Stimulated activated effector memory CD8-positive, alpha-beta T cell treated with anti-CD3 and anti-CD28 coated beads, Interleukin-12 subunit alpha, Interleukin-12 subunit beta, amount 100 ng/mL, for 72 hours (primary cell): ENCODE measurements around the gene FAM210A.
"Not testable (repeated sequence)": the region's sequence is repeated elsewhere in the genome, so short reads cannot be mapped to it uniquely, and the experiment has no call there.

Source experiments
- ATAC-seq: fragments of 150-1000 bp; cut with Tn5 transposase; 2 replicates; pipeline ENCODE4 v1.10.0; 2021
- DNase-seq, 2 donors: peaks; one replicate each; pipeline ENCODE4 v3.0.0; 2021 to 2022; ENCODE audit warnings: low spot score in 2 of 2
- H3K27ac Mint-ChIP-seq: one replicate; pipeline ENCODE4 v1.8.0; 2022; ENCODE audit warnings: mild to moderate bottlenecking, mixed read lengths
- H3K36me3 Mint-ChIP-seq: one replicate; pipeline ENCODE4 v1.8.0; 2022; ENCODE audit warnings: mild to moderate bottlenecking, mixed read lengths
- H3K4me1 Mint-ChIP-seq: one replicate; pipeline ENCODE4 v1.8.0; 2022; ENCODE audit warnings: mixed read lengths
- H3K4me3 Mint-ChIP-seq: one replicate; pipeline ENCODE4 v1.8.0; 2022; ENCODE audit warnings: mild to moderate bottlenecking, mixed read lengths
- H3K9me3 Mint-ChIP-seq: one replicate; pipeline ENCODE4 v1.8.0; 2022; ENCODE audit warnings: mixed read lengths

FAM210A gene

GRCh38 chr18:13720123-13720522 lies 6.2 kb downstream of the FAM210A start:
- Mint-ChIP-seq H3K4me3 (no peak overlapping the region), H3K27ac (no peak overlapping the region), H3K4me1 (peaks cover 50% of the 10 kb centered on the region), H3K9me3 (no peaks in the 10 kb centered on the region), H3K36me3 (peaks cover 10% of the 10 kb centered on the region)
- no peak for DNase-seq
- no peak for ATAC-seq

GRCh38 chr18:13716916-13717315 lies 9.4 kb downstream of the FAM210A start:
- Mint-ChIP-seq H3K36me3 (peaks cover under 1% of the 10 kb centered on the region), H3K27ac (no peak overlapping the region), H3K4me3 (no peak overlapping the region), H3K4me1 (peaks cover 50% of the 10 kb centered on the region), H3K9me3 (no peaks in the 10 kb centered on the region)
- DNase-seq, result no peak
- no peak for ATAC-seq

DNA sequence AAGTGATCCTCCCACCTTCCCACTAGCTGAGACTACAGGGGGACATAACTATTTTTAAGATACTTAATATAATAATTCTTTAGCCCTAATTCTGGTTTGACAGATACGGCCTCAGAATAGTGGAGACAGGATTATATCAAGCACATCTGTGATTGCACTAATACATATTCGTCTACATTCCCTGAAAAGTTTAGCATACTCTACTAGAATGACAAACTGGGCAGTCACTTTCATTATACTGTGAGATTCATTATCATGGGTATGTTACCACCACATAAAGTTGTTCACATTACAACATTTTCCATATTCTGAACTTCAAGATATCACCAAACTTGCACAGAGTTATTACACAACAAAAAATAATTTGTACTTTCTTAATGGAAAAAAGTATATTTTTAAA lies 11.0 kb downstream of the FAM210A start:
- Mint-ChIP-seq H3K4me3 (no peak overlapping the region), H3K27ac (no peak overlapping the region), H3K36me3 (no peaks in the 10 kb centered on the region), H3K9me3 (no peaks in the 10 kb centered on the region), H3K4me1 (peaks cover 56% of the 10 kb centered on the region)
- ATAC-seq (no peak), DNase-seq (no peak)

- Mint-ChIP-seq H3K36me3 (no peaks in the 10 kb centered on the region), H3K4me3 (no peak overlapping the region), H3K4me1 (peaks cover 64% of the 10 kb centered on the region), H3K9me3 (no peaks in the 10 kb centered on the region), H3K27ac (no peak overlapping the region)
- DNase-seq (no peak), ATAC-seq (no peak)
Measured at GRCh38 chr18:13713455-13714055, 12.8 kb downstream of the FAM210A start.

- DNase-seq (no peak), ATAC-seq (no peak)
- no peak overlapping the region for H3K27ac Mint-ChIP-seq
- no peaks in the 10 kb centered on the region for H3K9me3 Mint-ChIP-seq
- no peak overlapping the region for H3K4me3 Mint-ChIP-seq
- H3K36me3 Mint-ChIP-seq, result no peaks in the 10 kb centered on the region
- peaks cover 70% of the 10 kb centered on the region for H3K4me1 Mint-ChIP-seq
Measured at GRCh38 chr18:13712400-13713131, 13.8 kb downstream of the FAM210A start.

DNA sequence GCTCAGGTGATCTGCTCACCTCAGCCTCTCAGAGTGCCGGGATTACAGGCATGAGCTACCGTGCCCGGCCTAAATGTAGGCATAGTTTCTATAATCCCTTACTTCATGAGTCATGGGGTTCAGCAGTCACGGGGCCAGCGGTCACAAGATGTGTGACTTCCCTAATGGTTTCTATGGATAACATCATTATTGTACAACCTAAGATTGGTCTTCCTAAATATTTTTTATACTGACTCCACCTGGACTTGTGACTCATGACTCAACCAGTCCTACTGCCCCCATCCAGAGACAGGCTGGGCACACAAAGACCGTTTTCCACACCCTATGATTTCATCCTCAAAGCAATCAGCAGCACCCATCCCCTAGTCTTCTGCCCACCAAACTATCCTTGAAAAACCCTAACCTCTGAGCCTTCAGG lies 15.9 kb downstream of the FAM210A start:
- H3K36me3 Mint-ChIP-seq, result no peaks in the 10 kb centered on the region
- H3K27ac Mint-ChIP-seq, result no peak overlapping the region
- H3K4me1 Mint-ChIP-seq, result peaks cover 58% of the 10 kb centered on the region
- DNase-seq, result no peak
- H3K9me3 Mint-ChIP-seq, result no peaks in the 10 kb centered on the region
- H3K4me3 Mint-ChIP-seq, result no peak overlapping the region
- no peak for ATAC-seq

GRCh38 chr18:13703899-13704298 lies 22.5 kb downstream of the FAM210A start:
- H3K27ac Mint-ChIP-seq, result no peak overlapping the region
- H3K9me3 Mint-ChIP-seq, result peaks cover 8% of the 10 kb centered on the region
- peaks cover 16% of the 10 kb centered on the region for H3K4me1 Mint-ChIP-seq
- DNase-seq (no peak), ATAC-seq (no peak)
- no peak overlapping the region for H3K4me3 Mint-ChIP-seq
- no peaks in the 10 kb centered on the region for H3K36me3 Mint-ChIP-seq

DNA sequence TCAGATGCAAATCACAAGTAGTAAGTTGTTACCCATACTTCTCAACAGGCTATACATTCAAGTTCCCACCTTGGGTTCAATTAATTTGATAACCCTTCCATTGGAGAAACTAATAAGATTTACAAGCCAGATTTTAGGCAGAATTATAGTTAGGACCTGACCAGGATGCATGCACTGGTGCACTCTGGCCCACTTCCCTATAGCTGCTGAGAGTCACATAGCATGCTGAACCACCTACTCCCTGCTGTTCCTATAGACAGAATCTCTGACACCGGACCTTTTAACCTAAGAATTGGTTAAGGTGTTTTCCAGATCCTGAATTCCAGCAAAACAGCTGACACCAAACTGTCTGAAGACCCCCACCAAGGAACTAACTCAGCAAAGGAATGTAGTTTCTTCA lies 26.2 kb downstream of the FAM210A start:
- no peak for DNase-seq
- peaks cover 8% of the 10 kb centered on the region for H3K9me3 Mint-ChIP-seq
- H3K36me3 Mint-ChIP-seq, result peaks cover 7% of the 10 kb centered on the region
- H3K4me1 Mint-ChIP-seq, result peaks cover 13% of the 10 kb centered on the region
- H3K27ac Mint-ChIP-seq, result no peak overlapping the region
- no peak for ATAC-seq
- H3K4me3 Mint-ChIP-seq, result no peak overlapping the region

DNA sequence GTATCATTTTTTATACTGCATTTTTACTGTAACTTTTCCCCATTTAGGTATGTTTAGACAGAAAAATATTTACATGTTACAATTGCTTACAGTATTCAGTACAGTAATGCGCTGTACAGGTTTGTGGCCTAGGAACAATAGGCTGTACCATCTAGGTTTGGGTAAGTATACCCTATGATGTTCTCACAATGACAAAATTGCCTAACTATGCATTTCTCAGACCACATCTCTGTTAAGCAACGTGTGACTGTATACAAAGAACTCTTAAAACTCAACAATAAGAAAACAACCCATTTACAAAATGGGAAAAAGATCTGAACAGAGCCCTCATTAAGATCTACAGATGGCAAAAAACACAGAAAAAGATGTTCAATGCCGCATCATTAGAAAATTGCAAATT lies 29.4 kb downstream of the FAM210A start:
- ATAC-seq (no peak), DNase-seq (no peak)
- Mint-ChIP-seq H3K4me1 (peaks cover 34% of the 10 kb centered on the region), H3K36me3 (peaks cover 7% of the 10 kb centered on the region), H3K9me3 (peaks cover 5% of the 10 kb centered on the region), H3K4me3 (no peak overlapping the region), H3K27ac (no peak overlapping the region)

GRCh38 chr18:13695337-13695736 lies 31.0 kb downstream of the FAM210A start:
- peaks cover 41% of the 10 kb centered on the region for H3K4me1 Mint-ChIP-seq
- not testable (repeated sequence) for ATAC-seq, H3K27ac Mint-ChIP-seq, H3K4me3 Mint-ChIP-seq, DNase-seq, H3K9me3 Mint-ChIP-seq, H3K36me3 Mint-ChIP-seq

GRCh38 chr18:13690060-13690459 lies 36.3 kb downstream of the FAM210A start:
- not testable (repeated sequence) for H3K4me3 Mint-ChIP-seq, H3K36me3 Mint-ChIP-seq, ATAC-seq, H3K27ac Mint-ChIP-seq, H3K9me3 Mint-ChIP-seq, DNase-seq
- peaks cover 76% of the 10 kb centered on the region for H3K4me1 Mint-ChIP-seq

GRCh38 chr18:13688191-13689136 lies 37.9 kb downstream of the FAM210A start:
- no peak for ATAC-seq
- Mint-ChIP-seq H3K36me3 (peaks cover 8% of the 10 kb centered on the region), H3K4me1 (peaks cover 75% of the 10 kb centered on the region), H3K4me3 (no peak overlapping the region), H3K9me3 (peaks cover 3% of the 10 kb centered on the region), H3K27ac (peak overlapping the region; percentile 39)
- DNase-seq, result no peak

- peaks cover 30% of the 10 kb centered on the region for H3K36me3 Mint-ChIP-seq
- no peak overlapping the region for H3K4me3 Mint-ChIP-seq
- peaks cover 45% of the 10 kb centered on the region for H3K4me1 Mint-ChIP-seq
- DNase-seq (no peak), ATAC-seq (no peak)
- no peaks in the 10 kb centered on the region for H3K9me3 Mint-ChIP-seq
- H3K27ac Mint-ChIP-seq, result no peak overlapping the region
Measured at GRCh38 chr18:13684546-13684945, 41.8 kb downstream of the FAM210A start.

DNA sequence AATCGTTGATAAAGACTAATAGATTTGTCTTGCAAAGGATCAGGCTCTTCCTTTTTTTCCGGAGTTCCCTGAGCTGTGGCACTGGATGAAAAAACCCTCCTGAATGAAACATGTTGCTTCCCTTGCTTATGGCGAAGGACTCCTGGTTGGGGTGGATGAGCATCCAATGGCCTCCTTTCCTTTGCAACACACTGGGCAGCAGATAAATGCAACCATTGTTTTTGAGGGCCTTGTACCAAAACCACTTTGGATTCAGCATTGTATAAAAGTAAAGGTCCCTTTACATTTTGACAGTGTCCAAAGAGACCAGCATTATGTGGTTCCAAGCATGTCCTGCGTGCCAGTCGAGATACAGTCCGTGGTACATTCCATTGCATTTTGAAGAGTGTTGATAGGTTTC lies 44.7 kb downstream of the FAM210A start:
- peaks cover 29% of the 10 kb centered on the region for H3K4me1 Mint-ChIP-seq
- H3K9me3 Mint-ChIP-seq, result no peaks in the 10 kb centered on the region
- H3K36me3 Mint-ChIP-seq, result peaks cover 22% of the 10 kb centered on the region
- no peak overlapping the region for H3K27ac Mint-ChIP-seq
- H3K4me3 Mint-ChIP-seq, result no peak overlapping the region
- ATAC-seq (no peak), DNase-seq (no peak)

GRCh38 chr18:13680612-13681011 lies 45.7 kb downstream of the FAM210A start:
- Mint-ChIP-seq H3K4me1 (peaks cover 21% of the 10 kb centered on the region), H3K4me3 (no peak overlapping the region), H3K36me3 (peaks cover 29% of the 10 kb centered on the region), H3K9me3 (no peaks in the 10 kb centered on the region), H3K27ac (no peak overlapping the region)
- ATAC-seq, result no peak
- no peak for DNase-seq
